ENCODE measurements around the gene KIF26B.

DNA sequence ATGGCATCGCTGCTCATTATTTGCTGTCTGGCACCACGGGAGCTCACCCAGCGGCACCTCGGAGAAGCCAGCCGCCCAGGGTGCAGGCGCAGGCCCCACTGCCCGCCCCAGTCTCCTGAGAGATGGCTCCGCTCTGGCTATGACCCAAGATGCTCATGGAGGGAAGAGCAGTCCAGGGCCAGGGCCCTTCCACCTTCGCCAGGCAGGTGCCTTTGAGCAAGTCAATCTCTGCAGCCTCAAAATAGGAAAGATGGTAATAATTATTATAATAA lies 437.3 kb downstream of the KIF26B start:
- TF ChIP-seq POLR2A (IDR thresholded peaks at IDR 0.05): no peak
- TF ChIP-seq, protein P1, sequence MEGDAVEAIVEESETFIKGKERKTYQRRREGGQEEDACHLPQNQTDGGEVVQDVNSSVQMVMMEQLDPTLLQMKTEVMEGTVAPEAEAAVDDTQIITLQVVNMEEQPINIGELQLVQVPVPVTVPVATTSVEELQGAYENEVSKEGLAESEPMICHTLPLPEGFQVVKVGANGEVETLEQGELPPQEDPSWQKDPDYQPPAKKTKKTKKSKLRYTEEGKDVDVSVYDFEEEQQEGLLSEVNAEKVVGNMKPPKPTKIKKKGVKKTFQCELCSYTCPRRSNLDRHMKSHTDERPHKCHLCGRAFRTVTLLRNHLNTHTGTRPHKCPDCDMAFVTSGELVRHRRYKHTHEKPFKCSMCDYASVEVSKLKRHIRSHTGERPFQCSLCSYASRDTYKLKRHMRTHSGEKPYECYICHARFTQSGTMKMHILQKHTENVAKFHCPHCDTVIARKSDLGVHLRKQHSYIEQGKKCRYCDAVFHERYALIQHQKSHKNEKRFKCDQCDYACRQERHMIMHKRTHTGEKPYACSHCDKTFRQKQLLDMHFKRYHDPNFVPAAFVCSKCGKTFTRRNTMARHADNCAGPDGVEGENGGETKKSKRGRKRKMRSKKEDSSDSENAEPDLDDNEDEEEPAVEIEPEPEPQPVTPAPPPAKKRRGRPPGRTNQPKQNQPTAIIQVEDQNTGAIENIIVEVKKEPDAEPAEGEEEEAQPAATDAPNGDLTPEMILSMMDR (IDR thresholded peaks at IDR 0.05): no peak

Data from tibial nerve (tissue), 3 donors.